GM18517 (cell line): ENCODE measurements around the gene SLC44A1.
A peak's percentile ranks its signal among the peaks of the same experiment; 100 is the strongest.
"Not testable (repeated sequence)": the region's sequence is repeated elsewhere in the genome, so short reads cannot be mapped to it uniquely, and the experiment has no call there.

Experiments used
- ATAC-seq: cut with Tn5 transposase; IDR thresholded peaks from one replicate; pipeline ENCODE4 v1.9.1; 2021; ENCODE audit warnings: mild to moderate bottlenecking, moderate library complexity; ENCODE audit not compliant: unreplicated experiment

The SLC44A1 gene

GRCh38 chr9:105242062-105242461 is 2.4 kb upstream of the SLC44A1 start:
- no peak for ATAC-seq

- no peak for ATAC-seq
Observed at GRCh38 chr9:105242557-105242956, 1.9 kb upstream of the SLC44A1 start.

GRCh38 chr9:105243015-105243686 is 1.3 kb upstream of the SLC44A1 start:
- ATAC-seq = no peak

GRCh38 chr9:105244734-105245028 is 230 bp downstream of the SLC44A1 start:
- ATAC-seq = peak; percentile 57

GRCh38 chr9:105245029-105245890 is 809 bp downstream of the SLC44A1 start:
- ATAC-seq = peak; percentile 14

GRCh38 chr9:105245891-105246161 is 1.4 kb downstream of the SLC44A1 start:
- no peak for ATAC-seq

- ATAC-seq = no peak
Observed at GRCh38 chr9:105246656-105247173, 2.3 kb downstream of the SLC44A1 start.

GRCh38 chr9:105248691-105249090 is 4.2 kb downstream of the SLC44A1 start:
- ATAC-seq = no peak

- ATAC-seq = no peak
Observed at GRCh38 chr9:105251133-105251532, 6.7 kb downstream of the SLC44A1 start.

GRCh38 chr9:105251733-105252404 is 7.4 kb downstream of the SLC44A1 start:
- ATAC-seq = no peak

GRCh38 chr9:105252405-105252756 is 7.9 kb downstream of the SLC44A1 start:
- ATAC-seq = no peak

- no peak for ATAC-seq
Observed at GRCh38 chr9:105254226-105254625, 9.8 kb downstream of the SLC44A1 start.

GRCh38 chr9:105255421-105255820 is 11.0 kb downstream of the SLC44A1 start:
- no peak for ATAC-seq

- not testable (repeated sequence) for ATAC-seq
Observed at GRCh38 chr9:105256569-105256968, 12.1 kb downstream of the SLC44A1 start.

GRCh38 chr9:105257809-105258208 is 13.4 kb downstream of the SLC44A1 start:
- ATAC-seq = no peak

- ATAC-seq = no peak
Observed at GRCh38 chr9:105258225-105258737, 13.8 kb downstream of the SLC44A1 start.

GRCh38 chr9:105259274-105259673 is 14.8 kb downstream of the SLC44A1 start:
- no peak for ATAC-seq

- peak; percentile 47 for ATAC-seq
Observed at GRCh38 chr9:105259731-105260612, 15.5 kb downstream of the SLC44A1 start.

GRCh38 chr9:105262497-105262896 is 18.0 kb downstream of the SLC44A1 start:
- no peak for ATAC-seq

GRCh38 chr9:105264380-105264779 is 19.9 kb downstream of the SLC44A1 start:
- ATAC-seq = no peak

GRCh38 chr9:105268254-105268653 is 23.8 kb downstream of the SLC44A1 start:
- ATAC-seq = not testable (repeated sequence)
